ENCODE data around the gene ATP13A2.

- TF ChIP-seq CTCF (IDR thresholded peaks at IDR 0.05; ENCODE audit: borderline replicate concordance, extremely low read depth, low read length, poor library complexity, severe bottlenecking) = no peak
- TF ChIP-seq EZH2 (IDR thresholded peaks at IDR 0.05; ENCODE audit: borderline replicate concordance, low read depth, low read length, severe bottlenecking) = no peak
Measured at GRCh38 chr1:16973215-16973614, 38.5 kb downstream of the ATP13A2 start.

Measured in DND-41 (cell line).